HepG2 (cell line): ENCODE results near the gene P4HA1. TPM values are rescaled to one million over a fixed set of nuclear protein-coding genes. Genes with fewer than 3 reads are reported as not detected.
A peak's percentile ranks its signal among the peaks of the same experiment; 100 is the strongest.

Source experiments
- ATAC-seq: fragments of 200-7000 bp; cut with Tn5 transposase; 3 replicates; pipeline ENCODE4 v1.9.1; 2020; ENCODE audit warnings: mild to moderate bottlenecking, moderate library complexity
- BruUV-seq: library from RNA; stranded (reverse); fragments of 400-500 nt; replicated peaks from 2 replicates; lab custom pipeline; 2021; lab: Mats Ljungman, UMichigan
- CTCF ChIA-PET: fragments of 300-600 bp; formaldehyde crosslinking; extraction: SDS; loops from one replicate; lab custom pipeline; 2021; ENCODE audit warnings: low total read pairs, inconsistent platforms, low intra/inter-chr PET ratio; lab: Yijun Ruan, JAX
- POLR2A ChIA-PET: fragments of 350-600 bp; sonication (Branson Sonifier 250); formaldehyde crosslinking; loops from one replicate; lab custom pipeline; 2020; ENCODE audit warnings: antibody characterized with exemption, inconsistent platforms; lab: Yijun Ruan, JAX
- DNase-seq: peaks from one replicate; pipeline ENCODE4 v3.0.0-alpha.2; 2015; ENCODE audit warnings: low spot score
- FAIRE-seq: peaks from 3 replicates; lab custom pipeline; 2011; peaks lifted over from hg19 to GRCh38; lab: Jason Lieb, UNC
- H2AFZ ChIP-seq: one replicate; pipeline ENCODE4 v1.6.1; 2011; ENCODE audit warnings: low read length, inconsistent platforms
- H3K27ac ChIP-seq: fragments of 300-600 bp; 3 replicates; pipeline ENCODE4 v1.8.0; 2011; ENCODE audit warnings: mixed run types, mild to moderate bottlenecking, mixed read lengths, low read length, inconsistent platforms; ENCODE audit not compliant: insufficient read depth; ENCODE audit errors: extremely low read length
- H3K27me3 ChIP-seq, 2 experiments: fragments of 200-600 bp in 1 of 2; 2 replicates in 1 of 2; 3 replicates in 1 of 2; pipeline versions ENCODE4 v1.6.0 to v1.8.0; 2011; ENCODE audit warnings: low read length in 2 of 2, mild to moderate bottlenecking in 2 of 2, moderate library complexity in 2 of 2, inconsistent platforms in 1 of 2; ENCODE audit not compliant: insufficient read depth in 2 of 2, control insufficient read depth in 1 of 2
- H3K36me3 ChIP-seq, 2 experiments: fragments of 200-600 bp in 1 of 2; replicated peaks in 1 of 2; 2 replicates in 1 of 2; 3 replicates in 1 of 2; pipeline versions ENCODE4 v1.5.1 to v1.8.0; 2011; ENCODE audit warnings: low read length in 2 of 2, inconsistent platforms in 1 of 2; ENCODE audit not compliant: insufficient read depth in 2 of 2, control insufficient read depth in 1 of 2
- H3K4me1 ChIP-seq: 2 replicates; pipeline ENCODE4 v1.5.1; 2012; ENCODE audit warnings: low read length, inconsistent platforms; ENCODE audit not compliant: insufficient read depth
- H3K4me2 ChIP-seq: 2 replicates; pipeline ENCODE4 v1.6.0; 2011; ENCODE audit warnings: low read depth, low read length, inconsistent platforms
- H3K4me3 ChIP-seq, 3 experiments: fragments of 200-600 bp in 1 of 3; sonication (generic), shearing (Covaris generic) in 1 of 3; replicated peaks in 1 of 3; 2 replicates each; pipeline ENCODE4 v1.5.1; 2011 to 2016; ENCODE audit warnings: low read length in 3 of 3, inconsistent platforms in 2 of 3, low read depth in 2 of 3, mild to moderate bottlenecking in 2 of 3, control low read depth in 1 of 3, mixed read lengths in 1 of 3; ENCODE audit not compliant: insufficient read depth in 1 of 3
- H3K79me2 ChIP-seq: one replicate; pipeline ENCODE4 v1.6.1; 2011; ENCODE audit warnings: low read length, inconsistent platforms; ENCODE audit not compliant: insufficient read depth
- H3K9ac ChIP-seq: 2 replicates; pipeline ENCODE4 v1.6.0; 2011; ENCODE audit warnings: mild to moderate bottlenecking, low read depth, low read length, inconsistent platforms; ENCODE audit not compliant: insufficient read depth
- H3K9me3 ChIP-seq: 2 replicates; pipeline ENCODE4 v1.5.1; 2012; ENCODE audit warnings: mild to moderate bottlenecking, low read length
- H4K20me1 ChIP-seq: 2 replicates; pipeline ENCODE4 v1.6.0; 2011; ENCODE audit warnings: inconsistent platforms, mild to moderate bottlenecking, low read length, moderate library complexity; ENCODE audit not compliant: insufficient read depth
- ZMYM3 ChIP-seq: sonication (generic); formaldehyde crosslinking; IDR thresholded peaks from 2 replicates; pipeline ENCODE4 v1.5.1; 2020; ENCODE audit warnings: mild to moderate bottlenecking, missing genetic modification reagents
- ZNF121 ChIP-seq: sonication (generic); formaldehyde crosslinking; IDR thresholded peaks from 2 replicates; pipeline ENCODE4 v1.5.0; 2020; ENCODE audit warnings: mild to moderate bottlenecking, missing genetic modification reagents
- ZNF558 ChIP-seq: sonication (generic); formaldehyde crosslinking; IDR thresholded peaks from 2 replicates; pipeline ENCODE4 v1.9.0; 2022; ENCODE audit warnings: mild to moderate bottlenecking, missing genetic modification reagents, borderline replicate concordance
- WGBS: methylation state at CpG from one replicate; pipeline ENCODE4 v1.1.6; 2017; ENCODE audit warnings: low lambda C conversion rate; 5-methylcytosine and 5-hydroxymethylcytosine counted together
- in situ Hi-C: cut with HindIII; loops from 2 replicates; pipeline ENCODE4 v1.10.0; 2017; ENCODE audit warnings: low pct_unique_long_range_greater_than_20kb; ENCODE audit not compliant: extremely low pct_ligation_motif_present
- intact Hi-C: fragments of 100-400 bp; cut with micrococcal nuclease; formaldehyde crosslinking; loops from one replicate; pipeline ENCODE4 v1.10.0; 2022; ENCODE audit not compliant: unreplicated experiment
- polyA plus RNA-seq, 8 experiments: library from polyadenylated mRNA; depleted of rRNA in 3 of 8; stranded (reverse) in 7 of 8; unstranded in 1 of 8; fragments of >200 nt; fragmentation: Illumina TruSeq in 4 of 8; extraction: Trizol in 4 of 8; gene quantifications; 2 replicates each; pipeline versions ENCODE4 v1.2.1 to v1.2.3, GENCODE V29; 2011 to 2016; ENCODE audit warnings: low read depth in 4 of 8, missing spikeins in 1 of 8, mixed read lengths in 1 of 8; ENCODE audit not compliant: insufficient read depth in 1 of 8
- total RNA-seq, 5 experiments: library from RNA; depleted of rRNA; stranded (reverse); fragments of >200 nt; fragmentation: Illumina TruSeq; extraction: Trizol; gene quantifications; 2 replicates each; pipeline ENCODE4 v1.2.3, GENCODE V29; 2016; ENCODE audit warnings: low read depth in 1 of 5
- TF ChIP-seq, protein P1 (sequence below): sonication (generic); formaldehyde crosslinking; IDR thresholded peaks from 2 replicates; pipeline ENCODE4 v1.9.0; 2021; ENCODE audit warnings: missing genetic modification reagents, borderline replicate concordance
- TF ChIP-seq, protein P2 (sequence below): sonication (generic); formaldehyde crosslinking; conservative IDR thresholded peaks from 2 replicates; pipeline ENCODE4 v1.8.0; 2022; ENCODE audit warnings: low read depth, missing genetic modification reagents

P4HA1 gene
- total and polyA plus RNA-seq, 2 of the 13 experiments (the other 11 are each of a cell fraction or from before 2014, with no cell fraction given) = 63.1 to 196 TPM

DNA sequence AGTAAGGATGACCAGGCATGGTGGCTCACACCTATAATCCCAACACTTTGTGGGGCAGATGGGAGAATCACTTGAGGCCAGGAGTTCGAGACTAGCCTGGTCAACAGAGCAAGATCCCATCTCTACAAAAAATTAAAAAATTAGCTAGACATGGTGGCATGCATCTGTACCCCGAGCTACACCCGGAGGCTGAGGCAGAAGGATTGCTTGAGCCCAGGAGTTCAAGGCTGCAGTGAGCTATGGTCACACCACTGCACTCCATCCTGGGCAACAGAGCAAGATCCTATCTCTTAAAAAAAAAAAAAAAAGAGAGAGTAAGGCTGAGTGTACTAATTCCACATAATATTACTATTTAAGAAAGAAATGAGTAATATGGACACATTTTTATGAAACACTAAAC is 3.8 kb downstream of the P4HA1 start:
- Histone ChIP-seq H3K27ac (peak overlapping the region; percentile 34), H4K20me1 (peaks cover 67% of the 10 kb centered on the region), H3K9me3 (no peaks in the 10 kb centered on the region), H3K36me3 (peaks cover 0 to 8% of the 10 kb centered on the region in 2 experiments; a peak in 2 of 5 replicates), H3K4me2 (peak overlapping the region; percentile 64), H3K79me2 (peaks cover 85% of the 10 kb centered on the region), H3K27me3 (no peaks in the 10 kb centered on the region; a peak in 1 of 5 replicates), H2AFZ (no peak overlapping the region), H3K9ac (no peak overlapping the region), H3K4me1 (peaks cover 64% of the 10 kb centered on the region), H3K4me3 (peak overlapping the region in 2 of 3 experiments; percentile 21 to 26; a peak in 2 of 6 replicates)
- DNase-seq = no peak
- TF ChIP-seq ZNF121 (CRISPR knock-in tag) = peak; percentile 94
- TF ChIP-seq, protein P1, sequence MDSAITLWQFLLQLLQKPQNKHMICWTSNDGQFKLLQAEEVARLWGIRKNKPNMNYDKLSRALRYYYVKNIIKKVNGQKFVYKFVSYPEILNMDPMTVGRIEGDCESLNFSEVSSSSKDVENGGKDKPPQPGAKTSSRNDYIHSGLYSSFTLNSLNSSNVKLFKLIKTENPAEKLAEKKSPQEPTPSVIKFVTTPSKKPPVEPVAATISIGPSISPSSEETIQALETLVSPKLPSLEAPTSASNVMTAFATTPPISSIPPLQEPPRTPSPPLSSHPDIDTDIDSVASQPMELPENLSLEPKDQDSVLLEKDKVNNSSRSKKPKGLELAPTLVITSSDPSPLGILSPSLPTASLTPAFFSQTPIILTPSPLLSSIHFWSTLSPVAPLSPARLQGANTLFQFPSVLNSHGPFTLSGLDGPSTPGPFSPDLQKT (CRISPR knock-in tag) = no peak
- 0 out of 2 replicates have a peak, but pooled peaks have one; percentile 50 for TF ChIP-seq ZNF558 (CRISPR knock-in tag)
- TF ChIP-seq ZMYM3 = peak; percentile 71
- TF ChIP-seq, protein P2, sequence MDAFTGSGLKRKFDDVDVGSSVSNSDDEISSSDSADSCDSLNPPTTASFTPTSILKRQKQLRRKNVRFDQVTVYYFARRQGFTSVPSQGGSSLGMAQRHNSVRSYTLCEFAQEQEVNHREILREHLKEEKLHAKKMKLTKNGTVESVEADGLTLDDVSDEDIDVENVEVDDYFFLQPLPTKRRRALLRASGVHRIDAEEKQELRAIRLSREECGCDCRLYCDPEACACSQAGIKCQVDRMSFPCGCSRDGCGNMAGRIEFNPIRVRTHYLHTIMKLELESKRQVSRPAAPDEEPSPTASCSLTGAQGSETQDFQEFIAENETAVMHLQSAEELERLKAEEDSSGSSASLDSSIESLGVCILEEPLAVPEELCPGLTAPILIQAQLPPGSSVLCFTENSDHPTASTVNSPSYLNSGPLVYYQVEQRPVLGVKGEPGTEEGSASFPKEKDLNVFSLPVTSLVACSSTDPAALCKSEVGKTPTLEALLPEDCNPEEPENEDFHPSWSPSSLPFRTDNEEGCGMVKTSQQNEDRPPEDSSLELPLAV (CRISPR knock-in tag) = no peak
- no peak for FAIRE-seq
- CTCF ChIA-PET = no interaction called here
- ATAC-seq = no peak
- POLR2A ChIA-PET = interaction anchor here (1.4 kb wide), 1 partner anchor 138 kb away, joined by 4 read pairs; the partner anchor contains the start of gene PLA2G12B
- BruUV-seq = no TSS peak
- 86% methylated on average over 3 of the region's 3 CpGs for WGBS
- in situ Hi-C loops = no loop called here
- intact Hi-C loops = no loop called here
